Fibroblast of lung (primary cell): ENCODE results near the gene SDHB. TPM values are rescaled to one million over a fixed set of nuclear protein-coding genes. Genes with fewer than 3 reads are reported as not detected.
A peak's percentile ranks its signal among the peaks of the same experiment; 100 is the strongest.

Experiments used
- DNase-seq, 2 donors: peaks; one replicate each; pipeline versions ENCODE4 v3.0.0 to v3.0.0-alpha.2; 2010; ENCODE audit warnings: low read depth in 2 of 2
- H2AFZ ChIP-seq: 2 replicates; pipeline ENCODE4 v1.5.1; 2012; ENCODE audit warnings: low read length, control low read depth, inconsistent platforms
- H3K27ac ChIP-seq: 2 replicates; pipeline ENCODE4 v1.5.1; 2011; ENCODE audit warnings: low read length, control low read depth; ENCODE audit not compliant: insufficient read depth
- H3K27me3 ChIP-seq: 2 replicates; pipeline ENCODE4 v1.5.1; 2011; ENCODE audit warnings: mild to moderate bottlenecking, low read length; ENCODE audit not compliant: control insufficient read depth, insufficient read depth
- H3K36me3 ChIP-seq: 2 replicates; pipeline ENCODE4 v1.5.1; 2011; ENCODE audit warnings: low read length; ENCODE audit not compliant: control insufficient read depth, insufficient read depth
- H3K4me1 ChIP-seq: 2 replicates; pipeline ENCODE4 v1.5.1; 2011; ENCODE audit warnings: low read length; ENCODE audit not compliant: control insufficient read depth, insufficient read depth; ENCODE audit errors: extremely low read depth
- H3K4me2 ChIP-seq: 2 replicates; pipeline ENCODE4 v1.5.1; 2011; ENCODE audit warnings: low read length, control low read depth; ENCODE audit not compliant: insufficient read depth; ENCODE audit errors: extremely low read depth
- H3K4me3 ChIP-seq, 4 experiments: fragments of 200-600 bp in 1 of 4; sonication (generic) in 1 of 4; replicated peaks in 1 of 4; 2 replicates each; pipeline ENCODE4 v1.5.1; 2011 to 2016; ENCODE audit warnings: low read length in 4 of 4, low read depth in 3 of 4, mild to moderate bottlenecking in 3 of 4, control low read depth in 2 of 4, inconsistent platforms in 1 of 4, mixed read lengths in 1 of 4; ENCODE audit not compliant: insufficient read depth in 1 of 4; ENCODE audit errors: control extremely low read depth in 1 of 4
- H3K79me2 ChIP-seq: 2 replicates; pipeline ENCODE4 v1.5.1; 2012; ENCODE audit warnings: mild to moderate bottlenecking, low read length, inconsistent platforms; ENCODE audit not compliant: control insufficient read depth, insufficient read depth
- H3K9ac ChIP-seq: 2 replicates; pipeline ENCODE4 v1.5.1; 2011; ENCODE audit warnings: mild to moderate bottlenecking, low read length, control low read depth; ENCODE audit not compliant: insufficient read depth
- H3K9me3 ChIP-seq: 2 replicates; pipeline ENCODE4 v1.5.1; 2012; ENCODE audit warnings: low read depth, low read length; ENCODE audit not compliant: control insufficient read depth, insufficient read depth
- H4K20me1 ChIP-seq: 2 replicates; pipeline ENCODE4 v1.5.1; 2011; ENCODE audit warnings: low read length; ENCODE audit not compliant: control insufficient read depth, insufficient read depth; ENCODE audit errors: extremely low read depth
- EZH2 ChIP-seq: IDR thresholded peaks from 2 replicates; pipeline ENCODE4 v1.5.1; 2012; ENCODE audit warnings: low read length, control low read depth, mild to moderate bottlenecking; ENCODE audit errors: missing control alignments
- polyA plus RNA-seq, 2 donors: library from polyadenylated mRNA; depleted of rRNA in 1 of 2; stranded (reverse) in 1 of 2; unstranded in 1 of 2; fragments of >200 nt; gene quantifications; 2 replicates each; pipeline ENCODE4 v1.2.1, GENCODE V29; 2011 to 2012; ENCODE audit warnings: missing spikeins in 1 of 2
- total RNA-seq: library from RNA; depleted of rRNA; stranded (reverse); fragments of >200 nt; gene quantifications from 2 replicates; pipeline ENCODE4 v1.2.1, GENCODE V29; 2014
- TF ChIP-seq, protein P1 (sequence below), 2 donors: IDR thresholded peaks in 1 of 2; conservative IDR thresholded peaks in 1 of 2; 1 replicate in 1 of 2; 2 replicates in 1 of 2; pipeline ENCODE4 v1.5.1; 2011 to 2012; ENCODE audit warnings: low read length in 2 of 2, control low read depth in 1 of 2, inconsistent platforms in 1 of 2, low read depth in 1 of 2, mild to moderate bottlenecking in 1 of 2

SDHB gene
- total and polyA plus RNA-seq, 2 donors (not counting 1 experiment from before 2014, with no cell fraction given) = 136 to 170 TPM

DNA sequence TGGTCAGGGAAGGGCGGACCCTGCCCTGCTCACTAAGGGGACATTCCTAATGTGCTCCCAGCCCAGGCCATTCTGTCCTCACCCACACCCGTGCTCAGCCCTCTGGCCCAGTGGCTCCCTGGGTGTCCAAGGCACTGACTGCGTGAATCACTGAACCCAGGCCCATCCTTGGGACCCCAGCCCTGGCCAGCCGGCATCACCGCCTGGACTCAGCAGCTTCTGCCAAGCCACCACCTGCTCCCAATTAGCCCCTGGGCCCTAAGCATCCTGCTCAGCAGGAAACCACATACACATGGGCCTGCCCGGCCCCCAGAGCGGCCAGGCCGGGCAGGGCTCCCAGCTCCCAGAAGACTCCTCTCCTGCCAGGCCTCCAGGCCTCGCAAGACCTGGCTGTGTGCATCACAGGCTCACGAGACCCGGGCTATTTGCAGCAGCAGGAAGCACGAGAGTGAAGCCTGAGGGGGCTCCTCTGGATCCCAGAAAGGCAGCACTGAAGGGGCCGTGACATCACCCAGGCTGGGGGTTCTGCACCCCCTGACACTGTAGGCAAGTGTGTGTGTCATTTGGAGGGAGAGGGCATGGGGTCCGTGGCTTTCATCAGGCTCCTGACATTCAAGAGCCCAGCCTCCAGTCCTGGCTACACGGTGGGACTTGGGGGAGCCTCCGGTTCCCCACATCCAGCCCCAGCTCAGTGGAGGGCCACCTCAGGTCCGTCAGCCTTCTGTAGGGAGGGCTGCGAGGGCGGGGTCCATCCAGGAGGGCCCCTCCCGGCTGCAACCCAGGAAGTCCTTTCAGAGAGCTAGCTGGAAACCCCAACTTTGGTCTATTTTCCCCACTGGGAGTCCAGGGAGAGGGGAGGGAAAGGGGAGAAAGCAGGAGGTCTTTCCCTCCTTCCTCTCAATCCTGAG is 75.0 kb downstream of the SDHB start:
- H3K27me3 ChIP-seq = no peaks in the 10 kb centered on the region
- H3K9me3 ChIP-seq = no peaks in the 10 kb centered on the region
- H3K4me3 ChIP-seq = peak overlapping the region; percentile 67 to 74 (median 72)
- H3K4me1 ChIP-seq = peaks cover 21% of the 10 kb centered on the region
- H3K4me2 ChIP-seq = peak overlapping the region; percentile 86
- peaks cover 10% of the 10 kb centered on the region for H3K79me2 ChIP-seq
- peak overlapping the region; percentile 50 for H3K9ac ChIP-seq
- peak overlapping the region; percentile 83 for H3K27ac ChIP-seq
- peak; percentile 90 to 95 for DNase-seq
- TF ChIP-seq, protein P1, sequence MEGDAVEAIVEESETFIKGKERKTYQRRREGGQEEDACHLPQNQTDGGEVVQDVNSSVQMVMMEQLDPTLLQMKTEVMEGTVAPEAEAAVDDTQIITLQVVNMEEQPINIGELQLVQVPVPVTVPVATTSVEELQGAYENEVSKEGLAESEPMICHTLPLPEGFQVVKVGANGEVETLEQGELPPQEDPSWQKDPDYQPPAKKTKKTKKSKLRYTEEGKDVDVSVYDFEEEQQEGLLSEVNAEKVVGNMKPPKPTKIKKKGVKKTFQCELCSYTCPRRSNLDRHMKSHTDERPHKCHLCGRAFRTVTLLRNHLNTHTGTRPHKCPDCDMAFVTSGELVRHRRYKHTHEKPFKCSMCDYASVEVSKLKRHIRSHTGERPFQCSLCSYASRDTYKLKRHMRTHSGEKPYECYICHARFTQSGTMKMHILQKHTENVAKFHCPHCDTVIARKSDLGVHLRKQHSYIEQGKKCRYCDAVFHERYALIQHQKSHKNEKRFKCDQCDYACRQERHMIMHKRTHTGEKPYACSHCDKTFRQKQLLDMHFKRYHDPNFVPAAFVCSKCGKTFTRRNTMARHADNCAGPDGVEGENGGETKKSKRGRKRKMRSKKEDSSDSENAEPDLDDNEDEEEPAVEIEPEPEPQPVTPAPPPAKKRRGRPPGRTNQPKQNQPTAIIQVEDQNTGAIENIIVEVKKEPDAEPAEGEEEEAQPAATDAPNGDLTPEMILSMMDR (conservative IDR thresholded peaks at IDR 0.05 in 1 of 2, IDR thresholded peaks at IDR 0.05 in 1 of 2; ENCODE audit: low read depth in 1 of 2, low read length in 2 of 2) = no peak
- TF ChIP-seq EZH2 = no peak
- H3K36me3 ChIP-seq = peaks cover 1% of the 10 kb centered on the region
- no peaks in the 10 kb centered on the region for H4K20me1 ChIP-seq
- no peak overlapping the region for H2AFZ ChIP-seq

DNA sequence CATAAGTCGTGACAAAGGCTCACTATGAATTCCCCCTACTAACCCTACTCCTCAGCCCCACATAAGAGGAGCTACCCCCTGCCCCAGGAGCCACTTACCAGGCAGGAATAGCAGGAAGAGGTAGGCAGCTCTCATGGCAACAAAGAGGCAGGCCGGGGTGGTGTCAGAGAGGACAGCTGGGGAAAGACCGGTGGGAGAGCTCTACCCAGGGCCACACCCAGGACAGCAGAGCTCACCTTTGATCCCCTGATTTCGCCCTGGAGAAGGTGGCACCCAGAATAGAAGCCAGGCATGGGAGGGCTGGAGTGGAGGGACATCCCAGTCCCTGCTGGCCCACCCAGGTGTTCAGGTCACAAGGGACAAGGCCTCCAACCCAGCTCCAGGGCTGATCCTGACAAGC is 75.7 kb downstream of the SDHB start:
- Histone ChIP-seq H3K4me3 (peak overlapping the region in 2 of 4 experiments; percentile 21 to 74), H3K4me1 (peaks cover 21% of the 10 kb centered on the region), H3K27me3 (no peaks in the 10 kb centered on the region), H3K79me2 (peaks cover 10% of the 10 kb centered on the region), H2AFZ (no peak overlapping the region), H3K9me3 (no peaks in the 10 kb centered on the region), H3K4me2 (peak overlapping the region; percentile 86), H3K9ac (no peak overlapping the region), H3K36me3 (peaks cover 1% of the 10 kb centered on the region), H3K27ac (peak overlapping the region; percentile 83), H4K20me1 (no peaks in the 10 kb centered on the region)
- no peak for TF ChIP-seq EZH2
- TF ChIP-seq, protein P1 (conservative IDR thresholded peaks at IDR 0.05 in 1 of 2, IDR thresholded peaks at IDR 0.05 in 1 of 2; ENCODE audit: low read depth in 1 of 2, low read length in 2 of 2) = no peak
- DNase-seq = no peak

DNA sequence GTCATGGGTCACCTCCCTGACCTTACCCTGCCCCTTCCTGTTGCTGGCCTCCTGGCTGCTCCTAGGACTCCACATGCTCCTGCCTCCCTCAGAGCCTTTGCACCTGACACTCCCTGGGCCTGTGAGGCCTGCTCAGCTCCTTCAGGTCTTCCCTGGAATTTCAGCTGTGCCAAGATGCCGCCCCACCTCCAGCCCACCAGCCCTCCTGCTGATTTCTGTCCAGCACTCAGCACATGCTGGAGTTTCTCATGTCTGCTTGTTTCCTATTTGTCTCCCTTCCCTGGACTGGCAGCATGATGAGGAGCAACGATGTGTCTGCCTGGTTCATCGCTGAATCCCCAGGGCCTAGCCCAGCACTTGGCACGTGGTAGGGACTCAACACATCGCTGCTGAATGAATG is 76.5 kb downstream of the SDHB start:
- no peak overlapping the region for H3K9ac ChIP-seq
- no peaks in the 10 kb centered on the region for H3K27me3 ChIP-seq
- no peak for TF ChIP-seq EZH2
- TF ChIP-seq, protein P1 (conservative IDR thresholded peaks at IDR 0.05 in 1 of 2, IDR thresholded peaks at IDR 0.05 in 1 of 2; ENCODE audit: low read depth in 1 of 2, low read length in 2 of 2) = no peak
- H3K4me1 ChIP-seq = peaks cover 21% of the 10 kb centered on the region
- no peaks in the 10 kb centered on the region for H4K20me1 ChIP-seq
- H3K36me3 ChIP-seq = peaks cover 1% of the 10 kb centered on the region
- DNase-seq = no peak
- H3K27ac ChIP-seq = no peak overlapping the region
- no peak overlapping the region for H2AFZ ChIP-seq
- H3K4me3 ChIP-seq = no peak overlapping the region
- peaks cover 10% of the 10 kb centered on the region for H3K79me2 ChIP-seq
- H3K9me3 ChIP-seq = no peaks in the 10 kb centered on the region
- H3K4me2 ChIP-seq = no peak overlapping the region
